ENCODE measurements around the gene IL36B.

GRCh38 chr2:113056521-113056920 is 3.9 kb upstream of the IL36B start:
- TF ChIP-seq CTCF (IDR thresholded peaks at IDR 0.05) (no peak), ZFX (IDR thresholded peaks at IDR 0.05; ENCODE audit: borderline replicate concordance) (no peak)

Measured in 22Rv1 (cell line).